GM12801 (cell line): ENCODE measurements around the gene PROX1.

Source experiments
- TF ChIP-seq, protein P1 (sequence below): IDR thresholded peaks from one replicate; pipeline ENCODE4 v1.5.1; 2011; ENCODE audit warnings: control low read depth; ENCODE audit not compliant: insufficient read length; ENCODE audit errors: extremely low read depth

Gene PROX1

DNA sequence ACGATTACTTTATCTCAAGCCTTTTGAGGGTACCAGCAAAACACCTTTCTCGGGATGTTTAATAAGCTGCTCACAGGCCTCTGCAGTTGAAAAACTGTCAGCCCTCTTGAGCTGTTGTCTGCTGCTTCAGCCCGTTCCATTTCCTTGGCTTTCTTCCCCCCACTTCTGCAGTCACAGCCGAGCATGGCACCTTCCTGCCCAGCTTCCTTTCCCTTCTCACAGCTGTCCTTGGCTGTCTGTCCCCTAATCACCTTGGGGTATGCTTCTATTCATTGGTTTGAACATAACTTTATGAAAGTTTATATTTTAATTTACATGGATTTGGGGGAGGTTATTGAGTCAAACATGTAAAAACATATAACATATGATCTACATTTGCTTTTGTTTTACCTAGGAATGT lies 6.9 kb upstream of the PROX1 start:
- TF ChIP-seq, protein P1, sequence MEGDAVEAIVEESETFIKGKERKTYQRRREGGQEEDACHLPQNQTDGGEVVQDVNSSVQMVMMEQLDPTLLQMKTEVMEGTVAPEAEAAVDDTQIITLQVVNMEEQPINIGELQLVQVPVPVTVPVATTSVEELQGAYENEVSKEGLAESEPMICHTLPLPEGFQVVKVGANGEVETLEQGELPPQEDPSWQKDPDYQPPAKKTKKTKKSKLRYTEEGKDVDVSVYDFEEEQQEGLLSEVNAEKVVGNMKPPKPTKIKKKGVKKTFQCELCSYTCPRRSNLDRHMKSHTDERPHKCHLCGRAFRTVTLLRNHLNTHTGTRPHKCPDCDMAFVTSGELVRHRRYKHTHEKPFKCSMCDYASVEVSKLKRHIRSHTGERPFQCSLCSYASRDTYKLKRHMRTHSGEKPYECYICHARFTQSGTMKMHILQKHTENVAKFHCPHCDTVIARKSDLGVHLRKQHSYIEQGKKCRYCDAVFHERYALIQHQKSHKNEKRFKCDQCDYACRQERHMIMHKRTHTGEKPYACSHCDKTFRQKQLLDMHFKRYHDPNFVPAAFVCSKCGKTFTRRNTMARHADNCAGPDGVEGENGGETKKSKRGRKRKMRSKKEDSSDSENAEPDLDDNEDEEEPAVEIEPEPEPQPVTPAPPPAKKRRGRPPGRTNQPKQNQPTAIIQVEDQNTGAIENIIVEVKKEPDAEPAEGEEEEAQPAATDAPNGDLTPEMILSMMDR: no peak

DNA sequence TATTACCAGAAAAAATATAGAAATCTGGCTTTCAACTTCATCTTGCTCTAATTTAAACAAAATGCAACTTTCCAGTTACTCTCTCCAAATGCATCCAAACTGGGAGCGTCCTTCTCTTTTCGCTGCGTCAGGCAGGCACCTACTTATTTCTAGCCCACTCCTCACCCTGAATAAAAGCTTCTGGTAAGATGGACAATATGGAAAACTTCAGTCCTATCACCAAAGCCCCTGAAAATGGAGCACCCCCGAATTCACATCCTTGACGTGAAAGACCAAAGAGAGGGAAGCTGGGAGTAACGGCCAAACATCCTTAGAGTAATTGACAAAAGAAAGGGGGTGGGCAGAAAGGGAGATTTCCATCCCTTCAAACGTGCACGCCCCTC lies 5.5 kb upstream of the PROX1 start:
- TF ChIP-seq, protein P1: no peak

DNA sequence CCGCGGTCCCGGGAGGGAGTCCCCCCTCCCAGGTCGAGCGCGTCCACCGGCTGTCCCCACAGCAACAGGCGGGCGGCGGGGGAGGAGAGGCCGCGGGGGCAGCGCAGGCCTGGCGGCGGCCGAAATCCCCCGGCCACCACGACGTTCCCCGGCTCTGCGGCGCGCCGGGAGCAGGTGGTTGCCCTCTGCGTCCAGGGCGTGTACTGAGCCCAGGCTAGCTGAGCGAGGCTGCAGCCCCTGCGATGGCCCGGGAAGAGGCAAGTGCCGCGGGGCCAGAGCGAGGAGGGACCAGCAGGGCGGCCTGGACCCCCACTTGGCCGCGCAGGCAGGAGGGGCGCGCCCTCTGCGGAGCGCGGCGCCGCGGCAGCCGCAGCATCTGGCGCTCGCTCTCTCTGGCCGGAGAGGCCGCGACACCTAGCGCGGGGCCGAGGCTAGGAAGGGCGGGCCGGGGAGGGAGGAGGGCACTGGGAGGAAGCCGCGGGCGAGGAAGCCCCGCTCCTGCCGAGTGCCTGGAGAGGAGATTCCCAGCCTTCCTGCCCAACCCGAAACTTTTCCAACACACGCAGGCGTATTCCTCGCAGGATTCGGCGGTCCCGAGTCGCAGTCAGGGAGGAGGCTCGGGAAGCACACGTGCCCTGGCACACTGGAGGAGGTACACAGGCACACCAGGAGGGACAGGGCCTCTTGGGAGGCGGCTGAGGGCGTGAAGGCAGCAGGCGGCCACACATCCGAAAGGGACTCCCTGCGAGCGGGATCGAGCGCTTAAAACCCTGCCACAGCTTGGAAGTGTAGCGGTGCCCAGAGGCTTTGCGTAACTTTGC lies 4.9 kb upstream of the PROX1 start:
- TF ChIP-seq, protein P1: no peak

DNA sequence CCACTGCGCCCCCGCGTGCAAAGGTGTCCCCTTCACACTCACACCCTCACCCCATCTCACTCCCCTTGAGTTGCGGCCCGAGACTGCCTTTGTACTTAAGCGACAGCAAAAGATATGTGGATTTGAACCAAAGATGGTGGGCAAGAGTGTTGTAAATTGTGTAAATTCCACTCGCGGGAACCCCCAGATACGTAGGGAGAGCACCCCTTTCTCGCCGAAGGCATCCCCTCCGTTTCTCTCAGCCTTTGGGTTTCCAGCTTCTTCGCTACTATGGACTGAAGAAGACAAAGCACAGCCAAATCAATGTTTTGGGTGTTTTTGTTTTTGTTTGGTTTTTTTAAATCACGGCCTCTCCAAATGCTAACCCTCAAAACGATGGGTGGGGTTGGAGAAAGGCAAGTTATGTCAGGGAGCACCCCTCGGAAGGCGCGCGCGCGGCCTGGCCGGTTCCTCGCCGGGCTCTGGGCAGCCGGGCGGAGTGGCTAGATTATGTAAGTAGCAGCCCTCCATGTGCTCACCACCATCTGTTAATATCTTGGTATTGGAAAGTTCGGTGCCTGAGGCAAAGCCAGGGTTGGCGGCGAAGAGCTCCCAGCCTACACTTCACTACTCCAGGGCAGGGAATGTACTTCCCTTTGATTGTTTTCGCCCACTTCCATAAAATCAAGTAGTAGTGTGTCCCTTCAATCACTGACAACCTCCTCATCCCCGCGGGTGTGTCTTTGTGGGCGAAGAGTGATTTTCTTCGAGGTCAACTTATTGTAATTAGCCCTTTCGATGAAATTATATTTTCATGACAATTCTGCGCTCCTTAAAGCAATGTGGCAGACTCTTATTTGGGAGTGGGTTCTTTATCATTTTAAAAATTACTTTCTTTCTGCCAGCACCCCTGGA lies 4.0 kb upstream of the PROX1 start:
- TF ChIP-seq, protein P1: no peak

DNA sequence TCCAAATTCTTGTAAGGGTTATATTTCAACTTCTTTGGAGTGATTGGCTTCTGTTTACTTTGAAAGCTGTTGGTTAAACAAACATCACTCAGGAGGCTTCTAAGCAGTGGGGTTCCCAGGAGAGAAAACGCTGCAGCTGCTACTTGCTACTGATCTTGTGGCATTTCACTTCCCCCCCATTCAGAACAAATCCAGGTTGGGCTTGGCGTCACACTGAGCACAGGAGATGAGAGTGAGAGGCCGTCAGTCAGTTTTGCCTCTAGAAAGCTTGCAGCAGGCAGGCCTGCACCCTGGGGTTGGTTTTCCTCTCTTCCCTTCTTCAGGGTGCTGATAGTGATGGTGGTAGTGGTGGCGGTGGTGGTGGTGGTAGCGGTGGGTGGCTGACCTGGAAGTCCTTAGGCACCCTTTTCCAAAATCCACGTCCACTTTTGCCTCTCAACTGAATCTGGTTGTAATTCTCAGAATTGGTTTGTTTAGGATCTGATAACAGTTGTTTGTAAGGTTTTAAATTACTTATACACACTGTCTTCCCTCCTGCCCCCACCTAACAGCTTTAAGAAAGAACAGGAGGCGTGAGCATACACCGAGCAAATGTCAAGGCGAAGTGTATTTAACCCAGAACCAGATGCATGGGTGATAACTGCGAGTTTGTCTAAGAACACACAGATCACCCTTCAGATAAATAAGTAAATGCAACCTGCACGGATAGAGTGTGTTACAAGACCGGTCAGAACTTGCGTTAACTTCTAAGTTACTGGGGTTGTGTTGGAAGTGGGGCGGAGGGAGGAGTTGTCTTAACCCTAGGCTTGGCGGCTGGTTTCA lies 3.2 kb upstream of the PROX1 start:
- TF ChIP-seq, protein P1: no peak

DNA sequence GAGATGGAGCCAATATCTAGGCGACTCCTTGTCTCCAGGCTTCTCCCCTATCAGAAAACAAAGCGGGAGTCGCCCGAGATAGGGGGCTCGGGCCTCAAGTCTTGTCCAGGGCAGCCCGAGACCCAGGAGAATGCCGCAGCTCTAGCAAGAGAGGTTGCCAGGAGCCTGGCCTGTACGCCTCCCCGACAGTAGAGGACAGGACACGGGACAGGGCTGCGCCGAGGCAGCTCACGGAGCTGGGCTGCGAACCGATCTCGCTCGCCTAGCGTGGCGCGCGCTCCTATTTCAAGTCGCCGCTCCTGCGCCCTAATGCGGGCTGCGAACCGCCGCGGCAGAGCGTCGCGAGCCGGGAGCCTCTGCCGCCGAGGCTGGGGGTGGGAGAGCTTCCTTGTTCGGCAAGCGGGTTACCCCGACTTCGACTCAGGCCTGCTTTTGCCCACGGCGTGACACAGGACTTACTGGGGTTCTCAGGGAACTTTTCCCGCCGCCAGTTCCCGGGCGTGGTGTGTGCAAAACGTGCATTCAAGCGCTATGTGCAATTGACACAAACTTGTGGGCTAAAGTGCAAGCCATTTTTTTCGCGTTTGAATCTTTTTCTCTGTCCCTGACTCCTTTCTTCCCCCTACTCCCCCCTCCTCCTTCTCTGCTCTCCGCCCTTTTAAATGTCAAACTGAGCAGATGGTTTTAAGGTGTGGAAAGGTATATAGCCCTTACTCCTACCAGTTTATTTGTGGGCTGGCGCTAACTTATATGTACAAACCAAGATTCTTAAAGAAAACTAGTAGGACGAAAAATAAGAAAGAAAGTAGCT lies 2.4 kb upstream of the PROX1 start:
- TF ChIP-seq, protein P1: no peak
